Cortex of kidney (tissue), 1 donor: ENCODE results near the gene APBA3.

Experiments used
- DNase-seq: peaks from one replicate; lab custom pipeline; 2025; lab: John Stamatoyannopoulos, UW

APBA3 gene

GRCh38 chr19:3720349-3720917, 41.1 kb downstream of the APBA3 start:
- no peak for DNase-seq

- no peak for DNase-seq
These were observed 41.6 kb downstream of the APBA3 start for GRCh38 chr19:3719868-3720267.

GRCh38 chr19:3716147-3716668, 45.3 kb downstream of the APBA3 start:
- no peak for DNase-seq

- no peak for DNase-seq
These were observed 48.6 kb downstream of the APBA3 start for GRCh38 chr19:3712663-3713611.

GRCh38 chr19:3710265-3710812, 51.2 kb downstream of the APBA3 start:
- no peak for DNase-seq

GRCh38 chr19:3708207-3708931, 53.1 kb downstream of the APBA3 start, which contains the start of gene TJP3:
Gene TJP3, plus strand, starts transcription at chr19:3708384. Its CDS starts 20,049 bp downstream, at chr19:3728433.
- no peak for DNase-seq

- DNase-seq, result no peak
These were observed 53.7 kb downstream of the APBA3 start for GRCh38 chr19:3707868-3708206.

- no peak for DNase-seq
These were observed 60.3 kb downstream of the APBA3 start for GRCh38 chr19:3701200-3701599.
